Esophagus squamous epithelium (tissue), 4 donors: ENCODE measurements around the gene TSPAN13.

ENCODE experiments used
- CTCF ChIP-seq, 6 experiments: fragments of 450-650 bp in 4 of 6; fragments of 200-600 bp in 2 of 6; sonication (generic) in 2 of 6; IDR thresholded peaks; one replicate each; pipeline ENCODE4 v1.5.1; 2016 to 2019; ENCODE audit warnings: antibody characterized with exemption in 6 of 6, mild to moderate bottlenecking in 4 of 6, moderate library complexity in 4 of 6
- POLR2A ChIP-seq, 4 donors: fragments of 450-650 bp; IDR thresholded peaks; one replicate each; pipeline ENCODE4 v1.6.1; 2017; ENCODE audit warnings: antibody characterized with exemption in 4 of 4, mild to moderate bottlenecking in 4 of 4, moderate library complexity in 3 of 4

DNA sequence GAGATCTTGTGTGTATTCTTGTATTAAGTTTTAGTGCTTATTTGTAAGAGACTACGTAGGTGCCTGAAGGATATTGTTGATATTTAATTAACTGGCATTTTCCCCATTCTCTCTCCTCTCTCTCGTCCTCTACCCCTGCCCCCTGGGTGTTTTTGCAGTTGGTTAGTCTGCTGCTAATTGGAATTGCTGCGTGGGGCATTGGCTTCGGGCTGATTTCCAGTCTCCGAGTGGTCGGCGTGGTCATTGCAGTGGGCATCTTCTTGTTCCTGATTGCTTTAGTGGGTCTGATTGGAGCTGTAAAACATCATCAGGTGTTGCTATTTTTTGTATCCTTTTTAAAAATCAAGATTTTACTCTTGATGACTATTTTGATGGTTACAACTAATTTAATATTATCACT, 22.5 kb downstream of the TSPAN13 start:
- TF ChIP-seq CTCF (IDR thresholded peaks at IDR 0.05) (no peak), POLR2A (IDR thresholded peaks at IDR 0.05) (no peak)
